ENCODE results near the gene TNIP2. TPM values are rescaled to one million over a fixed set of nuclear protein-coding genes. Genes with fewer than 3 reads are reported as not detected.

Gene TNIP2
- total and polyA plus RNA-seq, 2 experiments from 2014 or later: 40.6 to 55.2 TPM

DNA sequence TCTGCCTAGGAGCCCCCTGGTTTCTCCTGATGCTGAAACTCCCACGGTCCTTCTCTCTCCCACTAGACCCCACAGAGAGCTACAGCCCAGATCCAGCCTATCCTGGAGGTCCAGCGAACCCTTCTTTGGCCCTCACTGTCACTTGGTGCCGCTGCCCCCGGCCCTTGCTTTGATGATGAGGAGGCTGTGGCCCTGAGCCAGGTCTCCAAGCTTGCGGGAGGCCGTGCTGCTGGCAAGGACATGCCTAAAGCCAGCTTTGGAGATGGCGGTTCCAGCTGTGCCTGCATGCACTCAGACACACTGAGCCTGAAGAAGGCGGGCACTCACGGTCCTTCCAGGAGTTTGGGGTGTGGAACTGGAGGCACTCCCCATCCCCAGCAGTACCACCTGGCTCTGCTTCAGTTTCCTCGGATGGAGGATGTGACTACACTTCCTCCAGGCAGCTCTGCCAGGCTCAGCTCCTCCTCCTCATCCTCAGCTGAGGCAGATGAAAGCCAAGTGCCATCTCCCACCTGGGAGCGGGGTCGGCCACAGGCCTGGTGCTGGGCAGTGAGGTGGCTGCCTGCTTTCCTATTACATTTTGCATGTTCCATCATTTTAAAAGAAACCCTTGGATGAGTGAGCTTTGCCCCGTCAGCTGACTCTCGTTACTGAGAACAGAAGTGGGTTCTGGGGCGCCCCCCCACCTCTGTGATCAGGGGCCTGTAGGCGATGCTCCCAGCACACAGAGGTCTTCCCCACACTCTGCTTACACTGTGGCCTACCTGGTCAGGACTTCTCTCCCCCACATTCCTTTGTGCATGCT, 9.0 kb downstream of the TNIP2 start:
- no peaks in the 10 kb centered on the region for H4K20me1 ChIP-seq (ENCODE audit: insufficient read depth)
- H3K9ac ChIP-seq: no peak overlapping the region
- H3K4me3 ChIP-seq: no peak overlapping the region
- H3K27ac ChIP-seq: no peak overlapping the region
- no peaks in the 10 kb centered on the region for H3K27me3 ChIP-seq (replicated peaks; ENCODE audit: insufficient read depth)
- H3F3A ChIP-seq (ENCODE audit: insufficient read depth): peaks cover 6% of the 10 kb centered on the region; the same call in 1 of the 2 replicates
- no peak overlapping the region for H3K4me2 ChIP-seq (ENCODE audit: unreplicated experiment)
- no peak for TF ChIP-seq EZH2 (IDR thresholded peaks at IDR 0.05; ENCODE audit: insufficient read depth, poor library complexity, severe bottlenecking)
- no peak for TF ChIP-seq EZH2phosphoT487 (IDR thresholded peaks at IDR 0.05; ENCODE audit: insufficient read depth, low read depth)
- in situ Hi-C loops (cut with MboI): no loop called here
- no peak for DNase-seq
- H3K79me2 ChIP-seq (ENCODE audit: insufficient read depth): peaks cover 35% of the 10 kb centered on the region
- no peaks in the 10 kb centered on the region for H3K9me3 ChIP-seq (ENCODE audit: low read depth)
- 83 to 86% methylated on average over 16 of the region's 16 CpGs for WGBS, 2 experiments (ENCODE audit: low coverage in 1 of 2, low lambda C conversion rate in 2 of 2, missing lambda C conversion rate in 2 of 2)
- H3K4me1 ChIP-seq (ENCODE audit: insufficient read depth): peaks cover 12% of the 10 kb centered on the region
- H3K36me3 ChIP-seq (ENCODE audit: low read depth): no peaks in the 10 kb centered on the region; the same call in 1 of the 2 replicates
- H2AFZ ChIP-seq: no peak overlapping the region
- H3K9me2 ChIP-seq (ENCODE audit: insufficient read depth): no peaks in the 10 kb centered on the region

DNA sequence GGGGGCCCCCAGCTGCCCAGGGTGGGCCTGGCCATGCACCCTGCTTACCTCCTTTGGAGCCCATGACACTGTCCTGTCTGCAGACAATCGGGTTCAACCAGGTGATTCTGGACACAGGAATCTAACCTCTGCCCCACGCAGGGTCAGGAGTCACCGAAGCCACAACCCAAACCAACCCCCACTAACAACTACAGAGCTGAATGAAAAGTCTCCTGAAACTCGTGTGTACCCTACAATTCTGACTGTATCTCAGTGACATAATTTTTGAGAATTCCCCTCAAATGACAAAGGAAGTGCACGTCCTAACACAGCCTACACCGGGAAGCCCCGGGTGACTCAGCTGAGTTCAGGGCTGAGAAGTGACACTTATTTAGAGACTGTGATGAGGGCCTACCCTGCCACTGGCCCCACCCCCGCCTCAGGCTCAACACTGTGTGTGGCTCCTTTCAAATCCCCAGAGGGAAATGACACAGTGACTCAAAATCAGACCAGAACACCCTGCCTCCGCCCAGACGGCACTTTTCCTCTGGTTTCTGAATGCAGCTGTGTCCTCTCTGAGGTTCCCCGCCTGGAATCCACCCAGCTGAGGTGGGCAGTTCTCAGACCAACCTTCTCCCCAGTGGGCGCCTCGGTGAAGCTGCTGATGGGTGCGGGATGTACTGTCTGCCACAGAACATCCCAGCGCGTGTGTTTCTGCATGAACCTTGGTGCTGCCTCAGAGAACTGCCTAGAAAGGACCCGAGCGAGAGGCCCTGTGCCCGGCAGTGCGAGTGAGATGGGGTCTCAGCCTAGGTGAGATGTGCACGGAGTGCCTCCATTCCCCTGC, 9.9 kb downstream of the TNIP2 start:
- H2AFZ ChIP-seq: no peak overlapping the region
- H3F3A ChIP-seq (ENCODE audit: insufficient read depth): peaks cover 6% of the 10 kb centered on the region; the same call in 1 of the 2 replicates
- peak overlapping the region; percentile 29; the same call in 1 of the 2 replicates for H3K9ac ChIP-seq
- no peaks in the 10 kb centered on the region for H3K27me3 ChIP-seq (replicated peaks; ENCODE audit: insufficient read depth)
- no peaks in the 10 kb centered on the region; the same call in 1 of the 2 replicates for H3K36me3 ChIP-seq (ENCODE audit: low read depth)
- peak; percentile 76 for DNase-seq
- in situ Hi-C loops (cut with MboI): no loop called here
- peaks cover 18% of the 10 kb centered on the region for H3K4me1 ChIP-seq (ENCODE audit: insufficient read depth)
- H3K27ac ChIP-seq: peak overlapping the region; percentile 37
- no peaks in the 10 kb centered on the region for H4K20me1 ChIP-seq (ENCODE audit: insufficient read depth)
- H3K79me2 ChIP-seq (ENCODE audit: insufficient read depth): peaks cover 26% of the 10 kb centered on the region
- no peak overlapping the region for H3K4me2 ChIP-seq (ENCODE audit: unreplicated experiment)
- no peaks in the 10 kb centered on the region for H3K9me3 ChIP-seq (ENCODE audit: low read depth)
- H3K9me2 ChIP-seq (ENCODE audit: insufficient read depth): no peaks in the 10 kb centered on the region
- 54 to 56% methylated on average over 21 of the region's 21 CpGs for WGBS, 2 experiments (ENCODE audit: low coverage in 1 of 2, low lambda C conversion rate in 2 of 2, missing lambda C conversion rate in 2 of 2)
- no peak overlapping the region for H3K4me3 ChIP-seq
- TF ChIP-seq EZH2phosphoT487 (IDR thresholded peaks at IDR 0.05; ENCODE audit: insufficient read depth, low read depth): no peak
- TF ChIP-seq EZH2 (IDR thresholded peaks at IDR 0.05; ENCODE audit: insufficient read depth, poor library complexity, severe bottlenecking): no peak

DNA sequence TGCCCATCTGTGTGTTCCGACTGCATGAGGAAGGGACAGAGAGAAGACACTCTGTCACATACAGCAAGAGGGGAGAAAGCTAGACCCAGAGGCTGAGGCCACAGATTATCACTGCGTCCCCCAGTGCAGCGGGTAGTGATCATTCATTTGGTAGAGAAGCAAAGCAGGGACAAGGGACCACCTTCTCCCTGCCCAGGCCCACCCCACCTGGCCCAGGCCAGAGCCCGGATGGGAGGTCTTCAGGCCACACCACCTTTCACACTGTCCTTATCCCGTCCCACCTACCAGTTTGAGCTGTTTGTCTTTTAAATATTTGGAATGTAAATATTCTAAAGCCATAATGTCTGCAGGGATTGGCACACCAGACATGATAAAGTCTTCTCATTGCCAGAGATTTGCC, 10.6 kb downstream of the TNIP2 start:
- H3K36me3 ChIP-seq (ENCODE audit: low read depth): no peaks in the 10 kb centered on the region; the same call in 1 of the 2 replicates
- peaks cover 6% of the 10 kb centered on the region; the same call in 1 of the 2 replicates for H3F3A ChIP-seq (ENCODE audit: insufficient read depth)
- H3K9me3 ChIP-seq (ENCODE audit: low read depth): no peaks in the 10 kb centered on the region
- no peak for DNase-seq
- H3K4me1 ChIP-seq (ENCODE audit: insufficient read depth): peaks cover 18% of the 10 kb centered on the region
- 96 to 98% methylated on average over 4 to 5 of the region's 5 CpGs for WGBS, 2 experiments (ENCODE audit: low coverage in 1 of 2, low lambda C conversion rate in 2 of 2, missing lambda C conversion rate in 2 of 2)
- in situ Hi-C loops (cut with MboI): no loop called here
- H3K27me3 ChIP-seq (replicated peaks; ENCODE audit: insufficient read depth): no peaks in the 10 kb centered on the region
- H3K27ac ChIP-seq: peak overlapping the region; percentile 37
- H2AFZ ChIP-seq: no peak overlapping the region
- TF ChIP-seq EZH2phosphoT487 (IDR thresholded peaks at IDR 0.05; ENCODE audit: insufficient read depth, low read depth) (no peak), EZH2 (IDR thresholded peaks at IDR 0.05; ENCODE audit: insufficient read depth, poor library complexity, severe bottlenecking) (no peak)
- H3K9me2 ChIP-seq (ENCODE audit: insufficient read depth): no peaks in the 10 kb centered on the region
- H3K79me2 ChIP-seq (ENCODE audit: insufficient read depth): peaks cover 19% of the 10 kb centered on the region
- H3K9ac ChIP-seq: peak overlapping the region; percentile 29; the same call in 1 of the 2 replicates
- no peak overlapping the region for H3K4me2 ChIP-seq (ENCODE audit: unreplicated experiment)
- H3K4me3 ChIP-seq: no peak overlapping the region
- H4K20me1 ChIP-seq (ENCODE audit: insufficient read depth): no peaks in the 10 kb centered on the region

DNA sequence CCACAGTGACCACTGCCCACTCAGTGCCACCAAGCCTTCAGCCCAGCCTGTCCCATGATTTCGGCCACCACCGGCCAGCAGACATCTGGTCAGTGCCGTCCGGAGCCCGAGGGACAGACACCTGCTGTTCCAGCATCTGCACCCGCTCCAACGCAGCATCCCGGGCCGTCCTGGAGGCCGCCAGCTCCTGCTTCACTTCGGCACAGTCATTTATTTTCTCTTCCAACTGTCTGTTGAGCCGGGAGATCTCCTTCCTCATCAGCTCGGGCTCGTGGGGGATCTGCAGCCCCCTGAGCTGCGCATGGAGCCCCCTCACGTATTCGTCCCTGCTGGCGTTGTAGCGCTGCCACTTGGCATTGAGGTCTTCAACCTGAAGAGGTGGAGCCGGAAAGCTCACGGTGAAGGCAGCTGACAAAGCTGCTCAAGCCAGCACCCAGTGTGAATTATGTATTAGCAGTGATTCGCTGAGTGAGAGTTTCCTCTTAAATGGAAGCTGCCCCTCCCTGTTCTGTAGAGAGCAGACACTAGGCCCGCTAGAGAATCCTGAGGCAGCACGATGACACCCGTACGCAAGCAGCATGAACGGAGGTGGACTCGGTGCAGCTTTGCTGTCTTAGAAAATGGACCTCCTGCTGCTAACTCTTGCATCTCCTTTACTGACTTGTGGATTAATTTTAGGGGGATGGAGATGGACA, 11.4 kb downstream of the TNIP2 start:
- peaks cover 6% of the 10 kb centered on the region; the same call in 1 of the 2 replicates for H3F3A ChIP-seq (ENCODE audit: insufficient read depth)

More for the DNA sequence above, 11.4 kb downstream of the TNIP2 start:
- in situ Hi-C loops (cut with MboI): no loop called here
- Histone ChIP-seq H3K4me3 (no peak overlapping the region), H3K27me3 (replicated peaks; ENCODE audit: insufficient read depth) (no peaks in the 10 kb centered on the region), H3K79me2 (ENCODE audit: insufficient read depth) (peaks cover 12% of the 10 kb centered on the region), H4K20me1 (ENCODE audit: insufficient read depth) (no peaks in the 10 kb centered on the region), H3K9me2 (ENCODE audit: insufficient read depth) (no peaks in the 10 kb centered on the region), H3K4me2 (ENCODE audit: unreplicated experiment) (no peak overlapping the region), H3K36me3 (ENCODE audit: low read depth) (no peaks in the 10 kb centered on the region; the same call in 1 of the 2 replicates), H3K9ac (no peak overlapping the region), H3K4me1 (ENCODE audit: insufficient read depth) (peaks cover 18% of the 10 kb centered on the region), H3K9me3 (ENCODE audit: low read depth) (no peaks in the 10 kb centered on the region), H2AFZ (no peak overlapping the region), H3K27ac (no peak overlapping the region)
- 92 to 93% methylated on average over 28 of the region's 28 CpGs for WGBS, 2 experiments (ENCODE audit: low coverage in 1 of 2, low lambda C conversion rate in 2 of 2, missing lambda C conversion rate in 2 of 2)
- no peak for DNase-seq
- TF ChIP-seq EZH2phosphoT487 (IDR thresholded peaks at IDR 0.05; ENCODE audit: insufficient read depth, low read depth): no peak
- no peak for TF ChIP-seq EZH2 (IDR thresholded peaks at IDR 0.05; ENCODE audit: insufficient read depth, poor library complexity, severe bottlenecking)
